HFF-Myc (cell line): ENCODE measurements around the gene ST6GALNAC3.

Experiments used
- DNase-seq: peaks from one replicate; pipeline ENCODE4 v3.0.0-alpha.2; 2011; ENCODE audit warnings: low read depth; ENCODE audit errors: extremely low read depth
- H3K4me3 ChIP-seq: replicated peaks from 2 replicates; pipeline ENCODE4 v1.5.1; 2011; ENCODE audit warnings: low read depth, mild to moderate bottlenecking, control low read depth, low read length
- TF ChIP-seq, protein P1 (sequence below): IDR thresholded peaks from 2 replicates; pipeline ENCODE4 v1.5.1; 2012; ENCODE audit warnings: mild to moderate bottlenecking, low read depth, low read length, control low read depth; ENCODE audit errors: missing control alignments

The ST6GALNAC3 gene

DNA sequence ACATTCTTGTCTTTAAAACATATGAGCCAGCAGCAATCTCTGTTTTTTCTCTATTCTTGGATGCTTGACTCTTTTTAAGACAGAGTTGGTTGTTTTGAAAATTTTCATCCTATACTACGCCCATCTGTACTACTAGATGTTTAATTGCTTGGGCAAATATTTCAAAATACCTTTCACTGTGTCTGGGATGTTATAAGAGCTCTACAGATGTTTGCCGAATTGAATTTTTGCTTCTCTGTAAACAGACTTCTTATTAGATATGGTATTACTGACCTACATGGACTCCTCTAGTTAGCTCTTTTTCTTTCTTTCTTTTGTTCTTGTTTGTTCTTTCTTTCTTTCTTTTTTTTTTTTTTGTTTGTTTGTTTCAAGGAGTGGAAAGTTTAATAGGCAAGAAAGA, 345.1 kb downstream of the ST6GALNAC3 start:
- no peak overlapping the region for H3K4me3 ChIP-seq
- TF ChIP-seq, protein P1, sequence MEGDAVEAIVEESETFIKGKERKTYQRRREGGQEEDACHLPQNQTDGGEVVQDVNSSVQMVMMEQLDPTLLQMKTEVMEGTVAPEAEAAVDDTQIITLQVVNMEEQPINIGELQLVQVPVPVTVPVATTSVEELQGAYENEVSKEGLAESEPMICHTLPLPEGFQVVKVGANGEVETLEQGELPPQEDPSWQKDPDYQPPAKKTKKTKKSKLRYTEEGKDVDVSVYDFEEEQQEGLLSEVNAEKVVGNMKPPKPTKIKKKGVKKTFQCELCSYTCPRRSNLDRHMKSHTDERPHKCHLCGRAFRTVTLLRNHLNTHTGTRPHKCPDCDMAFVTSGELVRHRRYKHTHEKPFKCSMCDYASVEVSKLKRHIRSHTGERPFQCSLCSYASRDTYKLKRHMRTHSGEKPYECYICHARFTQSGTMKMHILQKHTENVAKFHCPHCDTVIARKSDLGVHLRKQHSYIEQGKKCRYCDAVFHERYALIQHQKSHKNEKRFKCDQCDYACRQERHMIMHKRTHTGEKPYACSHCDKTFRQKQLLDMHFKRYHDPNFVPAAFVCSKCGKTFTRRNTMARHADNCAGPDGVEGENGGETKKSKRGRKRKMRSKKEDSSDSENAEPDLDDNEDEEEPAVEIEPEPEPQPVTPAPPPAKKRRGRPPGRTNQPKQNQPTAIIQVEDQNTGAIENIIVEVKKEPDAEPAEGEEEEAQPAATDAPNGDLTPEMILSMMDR: no peak
- DNase-seq: no peak

DNA sequence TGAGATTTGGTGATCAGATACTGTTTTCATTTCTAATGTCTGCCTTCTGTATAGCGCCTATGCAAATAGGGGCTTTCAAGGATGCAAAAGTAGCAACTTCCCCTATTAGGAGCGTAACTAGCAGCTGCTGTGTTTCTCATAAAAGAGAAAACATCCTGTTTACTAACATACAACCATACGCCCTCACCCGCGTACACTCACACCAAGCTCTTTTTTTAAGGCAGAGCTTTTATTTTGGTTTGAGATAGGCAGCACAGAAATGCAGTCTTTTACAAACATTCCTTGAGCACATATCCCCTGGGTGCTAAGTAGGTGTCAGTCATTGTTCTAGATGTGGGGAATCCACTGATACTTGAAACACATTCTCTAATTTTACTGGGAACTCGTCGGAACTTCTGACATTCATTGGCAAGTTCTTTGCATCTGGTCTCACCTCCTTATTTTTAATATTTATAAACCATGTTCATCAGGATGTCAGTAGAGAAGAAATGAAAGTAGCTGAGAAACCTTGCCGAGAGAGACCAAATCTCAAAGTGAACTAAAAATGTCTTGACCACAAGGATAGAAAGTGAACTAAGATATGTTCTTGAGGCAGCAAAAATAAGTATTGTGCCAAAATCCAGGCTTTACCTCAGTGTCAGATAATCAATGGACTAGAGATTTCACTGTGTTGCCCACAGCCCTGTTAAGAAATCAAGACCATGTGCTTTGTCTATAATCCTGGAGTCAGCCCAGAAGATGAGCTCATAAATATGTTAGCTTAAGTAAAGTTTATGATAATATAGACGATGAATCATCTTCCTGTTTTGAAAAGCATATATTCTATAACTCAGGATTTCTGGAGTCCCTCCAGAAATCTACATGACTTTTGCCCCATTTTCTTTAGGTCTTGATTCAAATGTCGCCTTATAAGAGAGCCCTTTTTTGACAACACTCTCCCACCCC, 350.9 kb downstream of the ST6GALNAC3 start:
- TF ChIP-seq, protein P1: no peak
- H3K4me3 ChIP-seq: no peak overlapping the region
- DNase-seq: peak; percentile 36

DNA sequence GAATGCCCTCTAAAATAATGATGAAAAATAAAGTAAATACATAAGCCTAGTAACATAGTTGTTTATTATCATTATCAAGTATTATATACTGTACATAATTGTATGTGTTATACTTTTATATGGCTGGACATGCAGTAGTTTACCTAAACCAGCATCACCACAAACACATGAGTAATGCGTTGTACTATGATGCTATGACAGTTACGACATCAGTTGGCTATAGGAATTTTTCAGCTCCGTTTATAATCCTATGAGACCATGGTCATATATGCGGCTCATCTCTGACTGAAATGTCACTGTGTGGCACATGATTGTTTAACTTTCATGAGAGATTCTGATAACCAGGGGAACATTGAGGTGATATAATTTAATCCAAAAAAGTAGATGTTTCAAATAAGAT, 352.1 kb downstream of the ST6GALNAC3 start:
- H3K4me3 ChIP-seq: no peak overlapping the region
- TF ChIP-seq, protein P1: no peak
- no peak for DNase-seq

DNA sequence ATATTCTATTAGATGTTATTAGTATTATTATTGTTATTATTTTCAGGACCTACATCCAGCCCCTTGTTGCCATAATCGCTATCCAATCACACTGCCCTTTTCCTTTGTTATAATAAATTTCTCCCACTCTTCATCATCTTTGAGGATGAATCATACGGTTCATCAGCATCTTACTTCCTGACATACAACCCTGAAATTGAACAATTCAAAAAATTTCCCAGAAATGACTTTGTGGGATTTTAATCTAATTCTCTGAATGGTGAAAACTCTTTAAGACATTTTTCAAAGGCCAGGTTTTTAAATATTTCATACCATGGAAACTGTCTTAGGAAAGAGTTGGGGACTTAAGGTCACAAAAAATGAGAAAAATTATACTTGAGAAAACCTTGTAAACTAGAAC, 353.5 kb downstream of the ST6GALNAC3 start:
- no peak for DNase-seq
- TF ChIP-seq, protein P1: no peak
- no peak overlapping the region for H3K4me3 ChIP-seq

DNA sequence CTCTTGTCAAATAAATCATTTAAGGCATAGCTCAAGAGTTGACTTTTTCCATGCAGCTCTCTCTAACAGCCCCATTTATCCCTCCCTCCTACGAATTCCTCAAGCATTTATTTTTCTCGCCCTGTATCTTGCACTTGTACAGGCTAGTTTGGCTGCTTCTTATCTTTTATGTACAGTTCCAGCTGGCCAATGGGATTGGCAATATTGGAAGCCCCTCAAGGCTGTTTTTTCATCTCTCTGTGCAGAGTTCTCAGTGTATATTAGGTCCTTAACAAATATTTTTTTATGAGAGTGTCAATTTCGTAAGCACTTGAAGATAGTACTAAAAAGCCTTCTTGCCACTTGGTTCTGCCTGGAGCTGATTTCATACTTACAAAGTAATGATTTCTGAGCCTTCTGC, 356.0 kb downstream of the ST6GALNAC3 start:
- TF ChIP-seq, protein P1: no peak
- DNase-seq: no peak
- H3K4me3 ChIP-seq: no peak overlapping the region

DNA sequence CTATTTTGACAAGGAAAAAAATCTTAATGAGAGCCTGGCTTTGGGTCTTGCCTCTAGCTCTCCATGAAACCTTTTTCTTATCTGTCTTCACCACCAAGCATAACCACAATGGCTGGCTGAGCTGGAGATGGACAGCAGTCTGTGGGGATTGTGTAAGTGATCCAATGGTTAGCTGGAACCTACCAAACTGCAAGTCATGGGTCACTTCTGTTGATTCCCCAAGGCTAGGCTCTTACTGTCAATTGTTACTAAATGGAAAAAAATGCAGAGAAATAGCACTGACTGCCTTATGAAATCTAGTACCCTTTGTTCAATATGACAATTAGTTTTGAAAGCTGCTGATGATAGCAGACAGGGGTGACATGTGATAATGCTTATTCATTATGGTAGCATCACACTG, 359.0 kb downstream of the ST6GALNAC3 start:
- TF ChIP-seq, protein P1: no peak
- H3K4me3 ChIP-seq: no peak overlapping the region
- no peak for DNase-seq

DNA sequence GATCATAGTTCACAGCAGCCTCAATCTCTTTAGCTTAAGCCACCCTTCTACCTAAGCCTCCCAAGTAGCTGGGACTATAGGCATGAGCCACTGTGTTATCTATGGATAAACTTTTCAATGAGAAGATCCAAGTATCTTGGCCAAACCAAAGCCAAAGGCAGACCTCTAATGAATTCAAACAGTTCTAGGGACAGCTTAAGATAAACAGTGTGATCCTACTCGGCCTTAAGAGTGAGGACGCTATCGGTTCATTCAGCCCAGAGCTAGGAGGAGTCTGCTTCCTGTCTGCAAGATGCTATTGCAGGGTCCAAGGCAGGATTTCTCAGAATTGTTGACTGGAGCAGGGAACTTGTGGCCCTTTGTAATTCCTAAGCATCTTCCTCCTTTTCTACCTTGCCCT, 368.7 kb downstream of the ST6GALNAC3 start:
- H3K4me3 ChIP-seq: no peak overlapping the region
- TF ChIP-seq, protein P1: no peak
- DNase-seq: no peak
